Body of pancreas (tissue), 4 donors: ENCODE data around the gene KCNQ1OT1.

Source experiments
- CTCF ChIP-seq, 7 experiments: fragments of 450-650 bp in 4 of 7; fragments of 200-600 bp in 3 of 7; sonication (generic) in 3 of 7; IDR thresholded peaks; one replicate each; pipeline ENCODE4 v1.5.1; 2016 to 2019; ENCODE audit warnings: antibody characterized with exemption in 7 of 7
- POLR2A ChIP-seq, 3 donors: fragments of 450-650 bp; IDR thresholded peaks; one replicate each; pipeline ENCODE4 v1.6.1; 2016; ENCODE audit warnings: antibody characterized with exemption in 3 of 3, mild to moderate bottlenecking in 2 of 3

GRCh38 chr11:2736577-2737225 is 36.9 kb upstream of the KCNQ1OT1 start:
- no peak for TF ChIP-seq POLR2A (IDR thresholded peaks at IDR 0.05)
- no peak for TF ChIP-seq CTCF (IDR thresholded peaks at IDR 0.05)
